B cell (primary cell): ENCODE data around the gene ASCL2. TPM values are rescaled to one million over a fixed set of nuclear protein-coding genes. Genes with fewer than 3 reads are reported as not detected.
A peak's percentile ranks its signal among the peaks of the same experiment; 100 is the strongest.

Experiments used
- ATAC-seq: fragments of 200-7000 bp; cut with Tn5 transposase; one replicate; pipeline ENCODE4 v1.10.0; 2021; ENCODE audit warnings: low read depth, mild to moderate bottlenecking, moderate number of reproducible peaks, moderate library complexity
- CTCF ChIA-PET: fragments of 350-600 bp; sonication (Branson Sonifier 250); formaldehyde crosslinking; loops from one replicate; lab custom pipeline; 2021; ENCODE audit warnings: antibody characterized with exemption, inconsistent platforms; lab: Charles Lee
- POLR2A ChIA-PET: fragments of 350-600 bp; sonication (Branson Sonifier 250); formaldehyde crosslinking; loops from one replicate; lab custom pipeline; 2021; ENCODE audit warnings: antibody characterized with exemption; lab: Charles Lee
- DNase-seq: peaks from one replicate; pipeline ENCODE4 v3.0.0; 2013
- H2AFZ ChIP-seq: 2 replicates; pipeline ENCODE4 v1.6.1; 2012; ENCODE audit warnings: mild to moderate bottlenecking, low read depth, low read length; ENCODE audit not compliant: insufficient read depth, poor library complexity, severe bottlenecking
- H3K27ac ChIP-seq, 2 donors: 1 replicate in 1 of 2; 2 replicates in 1 of 2; pipeline ENCODE4 v1.5.1; 2012 to 2013; ENCODE audit warnings: low read length in 2 of 2, mild to moderate bottlenecking in 2 of 2, moderate library complexity in 1 of 2
- H3K27me3 ChIP-seq, 4 experiments: fragments of 200-600 bp in 1 of 4; sonication (generic) in 1 of 4; replicated peaks in 1 of 4; 1 replicate in 2 of 4; 2 replicates in 2 of 4; pipeline versions ENCODE4 v1.6.1 to v1.7.0; 2013 to 2016; ENCODE audit warnings: low read length in 3 of 4, mild to moderate bottlenecking in 2 of 4, mixed read lengths in 1 of 4, moderate library complexity in 1 of 4; ENCODE audit not compliant: insufficient read depth in 4 of 4, control insufficient read depth in 3 of 4; ENCODE audit errors: control extremely low read depth in 1 of 4
- H3K36me3 ChIP-seq, 2 experiments: replicated peaks in 1 of 2; 1 replicate in 1 of 2; 2 replicates in 1 of 2; pipeline versions ENCODE4 v1.6.1 to v1.7.1; 2013; ENCODE audit warnings: low read length in 1 of 2; ENCODE audit not compliant: insufficient read depth in 2 of 2, control insufficient read depth in 1 of 2; ENCODE audit errors: control extremely low read depth in 1 of 2, extremely low read depth in 1 of 2
- H3K4me1 ChIP-seq, 2 donors: fragments of 200-600 bp in 1 of 2; sonication (generic) in 1 of 2; 1 replicate in 1 of 2; 2 replicates in 1 of 2; pipeline versions ENCODE4 v1.5.1 to v1.6.1; 2013 to 2017; ENCODE audit warnings: low read length in 2 of 2; ENCODE audit not compliant: control insufficient read depth in 2 of 2, insufficient read depth in 2 of 2
- H3K4me2 ChIP-seq: replicated peaks from 2 replicates; pipeline ENCODE3; 2012; ENCODE audit warnings: mild to moderate bottlenecking, low read depth, low read length; ENCODE audit not compliant: poor library complexity, severe bottlenecking
- H3K4me3 ChIP-seq, 5 experiments: fragments of 200-600 bp in 1 of 5; sonication (generic) in 1 of 5; 1 replicate in 3 of 5; 2 replicates in 2 of 5; pipeline versions ENCODE4 v1.5.1 to v1.7.0; 2011 to 2016; ENCODE audit warnings: low read length in 4 of 5, mild to moderate bottlenecking in 4 of 5, low read depth in 2 of 5, control low read depth in 1 of 5, moderate library complexity in 1 of 5; ENCODE audit not compliant: insufficient read depth in 1 of 5; ENCODE audit errors: control extremely low read depth in 1 of 5, extremely low read depth in 1 of 5
- H3K79me2 ChIP-seq: fragments of 200-600 bp; sonication (generic); one replicate; pipeline ENCODE4 v1.6.0; 2016; ENCODE audit warnings: low read length; ENCODE audit not compliant: control insufficient read depth, insufficient read depth
- H3K9ac ChIP-seq: fragments of 200-600 bp; sonication (generic); 2 replicates; pipeline ENCODE4 v1.6.1; 2017; ENCODE audit warnings: mild to moderate bottlenecking, low read length, moderate library complexity
- H3K9me3 ChIP-seq, 3 donors: one replicate each; pipeline versions ENCODE4 v1.6.1 to v1.7.1; 2013; ENCODE audit warnings: low read length in 2 of 3; ENCODE audit not compliant: control insufficient read depth in 2 of 3, insufficient read depth in 1 of 3; ENCODE audit errors: control extremely low read depth in 1 of 3
- H4K20me1 ChIP-seq: 2 replicates; pipeline ENCODE4 v1.6.0; 2012; ENCODE audit warnings: mild to moderate bottlenecking, low read length; ENCODE audit not compliant: insufficient read depth, control insufficient read depth, poor library complexity, severe bottlenecking
- H3K27ac Mint-ChIP-seq: one replicate; pipeline ENCODE4 v1.8.0; 2021; ENCODE audit warnings: mixed read lengths
- H3K27me3 Mint-ChIP-seq: one replicate; pipeline ENCODE4 v1.8.0; 2021; ENCODE audit warnings: mixed read lengths
- H3K4me1 Mint-ChIP-seq: one replicate; pipeline ENCODE4 v1.8.0; 2021; ENCODE audit warnings: mixed read lengths
- H3K4me3 Mint-ChIP-seq: one replicate; pipeline ENCODE4 v1.8.0; 2021; ENCODE audit warnings: mixed read lengths
- H3K9me3 Mint-ChIP-seq: one replicate; pipeline ENCODE4 v1.8.0; 2022; ENCODE audit warnings: mixed read lengths; ENCODE audit not compliant: insufficient read depth
- CTCF ChIP-seq: fragments of 200-600 bp; IDR thresholded peaks from one replicate; pipeline ENCODE4 v1.8.0; 2022; ENCODE audit warnings: antibody characterized with exemption, mild to moderate bottlenecking
- EZH2 ChIP-seq: IDR thresholded peaks from 2 replicates; pipeline ENCODE4 v1.6.1; 2012; ENCODE audit warnings: borderline replicate concordance, low read depth, mild to moderate bottlenecking, moderate library complexity, low read length; ENCODE audit not compliant: insufficient read depth, poor library complexity, severe bottlenecking
- WGBS: methylation state at CpG from one replicate; pipeline ENCODE4 v1.1.5; 2013; ENCODE audit warnings: missing lambda C conversion rate; ENCODE audit not compliant: insufficient coverage; 5-methylcytosine and 5-hydroxymethylcytosine counted together
- intact Hi-C: fragments of 100-400 bp; cut with micrococcal nuclease; formaldehyde crosslinking; loops from one replicate; pipeline ENCODE4 v1.10.0; 2022
- polyA plus RNA-seq: library from polyadenylated mRNA; depleted of rRNA; stranded (reverse); fragments of >200 nt; gene quantifications from 2 replicates; pipeline ENCODE4 v1.2.3, GENCODE V29; 2012
- total RNA-seq, 2 donors: library from RNA; stranded (reverse); fragments of 120-200 nt in 1 of 2; gene quantifications; 1 replicate in 1 of 2; 2 replicates in 1 of 2; pipeline versions ENCODE4 v1.2.3 to v1.2.4, GENCODE V29; 2013 to 2022

The ASCL2 gene
- total and polyA plus RNA-seq, 2 donors (not counting 1 experiment from before 2014, with no cell fraction given): 2.1 to 2.2 TPM

- H3K27me3 ChIP-seq: peaks cover 0 to 31% (median 9%) of the 10 kb centered on the region in 4 experiments
Observed at GRCh38 chr11:2269601-2270321, 627 bp downstream of the ASCL2 start.

More at GRCh38 chr11:2269601-2270321, 627 bp downstream of the ASCL2 start:
- WGBS: 4% methylated on average over 100 of the region's 104 CpGs
- Mint-ChIP-seq H3K4me1 (peaks cover 41% of the 10 kb centered on the region), H3K9me3 (no peaks in the 10 kb centered on the region), H3K27ac (peak overlapping the region; percentile 84), H3K27me3 (peaks cover 2% of the 10 kb centered on the region), H3K4me3 (peak overlapping the region; percentile 84)
- intact Hi-C loops: loop anchor here (1.0 kb wide), 2 partner anchors 30 to 131 kb away; partner anchors contain the start of gene TSSC4
- TF ChIP-seq CTCF (peak; percentile 36), EZH2 (no peak)
- Histone ChIP-seq H3K4me1 (peaks cover 38 to 48% of the 10 kb centered on the region in 2 donors), H4K20me1 (no peaks in the 10 kb centered on the region), H2AFZ (peak overlapping the region; percentile 79), H3K9ac (peak overlapping the region; percentile 69), H3K79me2 (no peaks in the 10 kb centered on the region), H3K27ac (no peak overlapping the region), H3K4me2 (peak overlapping the region; percentile 92), H3K4me3 (peak overlapping the region; percentile 31 to 75 (median 52)), H3K36me3 (no peaks in the 10 kb centered on the region), H3K9me3 (peaks cover 0 to 24% (median 0%) of the 10 kb centered on the region in 3 donors)
- CTCF ChIA-PET: interaction anchor here (0.8 to 2.3 kb wide), 4 partner anchors 31 to 151 kb away, joined by 3 to 12 read pairs (median 5); partner anchors contain the start of gene TSPAN32
- POLR2A ChIA-PET: interaction anchor here (0.9 kb wide), 1 partner anchor 32 kb away, joined by 3 read pairs; the partner anchor contains the start of gene C11orf21
- peak; percentile 34 for ATAC-seq
- peak; percentile 80 for DNase-seq
